HepG2 (cell line): ENCODE data around the gene PPP1R15A. TPM values are rescaled to one million over a fixed set of nuclear protein-coding genes. Genes with fewer than 3 reads are reported as not detected.

ENCODE experiments used
- BCL6 ChIP-seq: IDR thresholded peaks from 2 replicates; pipeline ENCODE4 v1.6.1; 2016; ENCODE audit warnings: missing genetic modification reagents, missing compliant biosample characterization
- CSRNP1 ChIP-seq: sonication (generic); formaldehyde crosslinking; IDR thresholded peaks from 2 replicates; pipeline ENCODE4 v1.8.1; 2023; ENCODE audit warnings: mild to moderate bottlenecking, missing genetic modification reagents
- E2F5 ChIP-seq: sonication (generic); formaldehyde crosslinking; conservative IDR thresholded peaks from 2 replicates; pipeline ENCODE4 v1.4.0; 2020; ENCODE audit warnings: missing genetic modification reagents
- ETS1 ChIP-seq: sonication (generic); formaldehyde crosslinking; IDR thresholded peaks from 2 replicates; pipeline ENCODE4 v1.4.0; 2020; ENCODE audit warnings: missing genetic modification reagents
- GFI1 ChIP-seq: sonication (generic); formaldehyde crosslinking; IDR thresholded peaks from 2 replicates; pipeline ENCODE4 v1.5.0; 2020; ENCODE audit warnings: missing genetic modification reagents, mild to moderate bottlenecking, borderline replicate concordance
- HMGXB4 ChIP-seq, 2 experiments: sonication (generic) in 1 of 2; formaldehyde crosslinking in 1 of 2; IDR thresholded peaks; 2 replicates each; pipeline versions ENCODE4 v1.4.0 to v1.6.1; 2018 to 2020; ENCODE audit warnings: missing genetic modification reagents in 2 of 2, borderline replicate concordance in 1 of 2, low read depth in 1 of 2, mild to moderate bottlenecking in 1 of 2, missing biosample characterization in 1 of 2
- IRF2 ChIP-seq: IDR thresholded peaks from 2 replicates; pipeline ENCODE4 v1.6.1; 2018; ENCODE audit warnings: missing genetic modification reagents, missing compliant biosample characterization
- KAT2B ChIP-seq: fragments of 150-350 bp; IDR thresholded peaks from 2 replicates; pipeline ENCODE4 v1.6.1; 2014; ENCODE audit warnings: low read depth, low read length, borderline replicate concordance
- MTA1 ChIP-seq: sonication (generic); formaldehyde crosslinking; IDR thresholded peaks from 2 replicates; pipeline ENCODE4 v1.4.0; 2020; ENCODE audit warnings: missing genetic modification reagents, mild to moderate bottlenecking, borderline replicate concordance
- NFE2L1 ChIP-seq: sonication (generic); formaldehyde crosslinking; IDR thresholded peaks from 2 replicates; pipeline ENCODE4 v1.4.0; 2020; ENCODE audit warnings: missing genetic modification reagents, mild to moderate bottlenecking, borderline replicate concordance
- SALL1 ChIP-seq: sonication (generic); formaldehyde crosslinking; IDR thresholded peaks from 2 replicates; pipeline ENCODE4 v1.8.0; 2022; ENCODE audit warnings: mild to moderate bottlenecking, missing genetic modification reagents
- SOX13 ChIP-seq, 3 experiments: fragments of 450-650 bp in 1 of 3; sonication (generic) in 1 of 3; formaldehyde crosslinking in 1 of 3; IDR thresholded peaks in 2 of 3; conservative IDR thresholded peaks in 1 of 3; 2 replicates each; pipeline versions ENCODE4 v1.5.0 to v1.6.1; 2016 to 2020; ENCODE audit warnings: antibody characterized with exemption in 1 of 3, mild to moderate bottlenecking in 1 of 3, missing compliant biosample characterization in 1 of 3, missing genetic modification reagents in 1 of 3, moderate library complexity in 1 of 3
- XBP1 ChIP-seq: sonication (generic); formaldehyde crosslinking; IDR thresholded peaks from 2 replicates; pipeline ENCODE4 v1.5.0; 2020; ENCODE audit warnings: missing genetic modification reagents
- YY1 ChIP-seq: IDR thresholded peaks from 2 replicates; pipeline ENCODE4 v1.6.1; 2011; ENCODE audit warnings: low read length, low read depth, moderate library complexity, mild to moderate bottlenecking; ENCODE audit not compliant: insufficient read depth, insufficient replicate concordance
- ZBTB37 ChIP-seq: sonication (generic); formaldehyde crosslinking; IDR thresholded peaks from 2 replicates; pipeline ENCODE4 v1.4.0; 2020; ENCODE audit warnings: mild to moderate bottlenecking, missing genetic modification reagents
- ZNF446 ChIP-seq: sonication (generic); formaldehyde crosslinking; IDR thresholded peaks from 2 replicates; pipeline ENCODE4 v1.5.0; 2020; ENCODE audit warnings: mild to moderate bottlenecking, missing genetic modification reagents
- ZNF546 ChIP-seq: sonication (generic); formaldehyde crosslinking; conservative IDR thresholded peaks from 2 replicates; pipeline ENCODE4 v1.8.1; 2023; ENCODE audit warnings: mild to moderate bottlenecking, missing genetic modification reagents
- ZNF704 ChIP-seq: sonication (generic); formaldehyde crosslinking; IDR thresholded peaks from 2 replicates; pipeline ENCODE4 v1.8.1; 2023; ENCODE audit warnings: mild to moderate bottlenecking, inconsistent platforms, moderate library complexity, missing genetic modification reagents, borderline replicate concordance
- polyA plus RNA-seq, 8 experiments: library from polyadenylated mRNA; depleted of rRNA in 3 of 8; stranded (reverse) in 7 of 8; unstranded in 1 of 8; fragments of >200 nt; fragmentation: Illumina TruSeq in 4 of 8; extraction: Trizol in 4 of 8; gene quantifications; 2 replicates each; pipeline versions ENCODE4 v1.2.1 to v1.2.3, GENCODE V29; 2011 to 2016; ENCODE audit warnings: low read depth in 4 of 8, missing spikeins in 1 of 8, mixed read lengths in 1 of 8; ENCODE audit not compliant: insufficient read depth in 1 of 8
- total RNA-seq, 5 experiments: library from RNA; depleted of rRNA; stranded (reverse); fragments of >200 nt; fragmentation: Illumina TruSeq; extraction: Trizol; gene quantifications; 2 replicates each; pipeline ENCODE4 v1.2.3, GENCODE V29; 2016; ENCODE audit warnings: low read depth in 1 of 5

PPP1R15A gene
- total and polyA plus RNA-seq, 2 of the 13 experiments (the other 11 are each of a cell fraction or from before 2014, with no cell fraction given): 15.6 to 18.5 TPM

- TF ChIP-seq ZBTB37 (CRISPR knock-in tag) (0 out of 2 replicates have a peak, but pooled peaks have one; percentile 29), YY1 (peak; percentile 29), ZNF704 (0 out of 2 replicates have a peak, but pooled peaks have one; percentile 30), ETS1 (CRISPR knock-in tag) (0 out of 2 replicates have a peak, but pooled peaks have one; percentile 48), IRF2 (CRISPR knock-in tag) (peak; percentile 76; the same call in 1 of the 2 replicates), ZNF446 (no peak), SOX13 (IDR thresholded peaks at IDR 0.05) (no peak), SOX13 (CRISPR knock-in tag; conservative IDR thresholded peaks at IDR 0.05 in 1 of 2, IDR thresholded peaks at IDR 0.05 in 1 of 2) (peak in 1 of 2 experiments; percentile 17; a peak in 1 of 4 replicates), NFE2L1 (CRISPR knock-in tag) (no peak), BCL6 (CRISPR knock-in tag) (peak; percentile 71), MTA1 (CRISPR knock-in tag) (0 out of 2 replicates have a peak, but pooled peaks have one; percentile 32), SALL1 (peak; percentile 61), GFI1 (CRISPR knock-in tag) (peak; percentile 47; the same call in 1 of the 2 replicates), ZNF546 (CRISPR knock-in tag) (no peak; the same call in 1 of the 2 replicates), E2F5 (CRISPR knock-in tag) (no peak; the same call in 1 of the 2 replicates), XBP1 (CRISPR knock-in tag) (peak; percentile 59; the same call in 1 of the 2 replicates), CSRNP1 (0 out of 2 replicates have a peak, but pooled peaks have one; percentile 54), KAT2B (no peak), HMGXB4 (CRISPR knock-in tag; IDR thresholded peaks at IDR 0.05; ENCODE audit: borderline replicate concordance in 1 of 2, low read depth in 1 of 2) (peak; percentile 49 to 57; a peak in 1 of 4 replicates)
Observed at GRCh38 chr19:48899781-48900476, 27.7 kb downstream of the PPP1R15A start, which contains the start of gene NUCB1 (continued).
